Spleen (tissue), 7 donors: ENCODE results near the gene KCNB1.

Experiments
- CTCF ChIP-seq, 11 experiments: fragments of 200-600 bp in 7 of 11; fragments of 450-650 bp in 4 of 11; sonication (generic) in 4 of 11; IDR thresholded peaks in 8 of 11; conservative IDR thresholded peaks in 3 of 11; 1 replicate in 7 of 11; 2 replicates in 4 of 11; pipeline versions ENCODE4 v1.4.0 to v1.8.0; 2016 to 2021; ENCODE audit warnings: antibody characterized with exemption in 11 of 11, inconsistent platforms in 4 of 11, mild to moderate bottlenecking in 1 of 11
- POLR2A ChIP-seq, 3 donors: fragments of 450-650 bp; IDR thresholded peaks; one replicate each; pipeline ENCODE4 v1.5.1; 2017; ENCODE audit warnings: antibody characterized with exemption in 3 of 3, mild to moderate bottlenecking in 1 of 3
- POLR2AphosphoS5 ChIP-seq, 3 donors: sonication (generic); formaldehyde crosslinking; IDR thresholded peaks; one replicate each; pipeline ENCODE4 v1.5.1; 2017; ENCODE audit warnings: antibody characterized with exemption in 3 of 3
- donor health status: DM: no; HTN: no; CAD: no; lungs with moderate emphysema.
- donor health status: DM: no; HTN: no; CAD: no.
- donor health status: DM: no; HTN: no; CAD: no.

GRCh38 chr20:49385465-49385864 is 97.0 kb downstream of the KCNB1 start:
- TF ChIP-seq POLR2A (IDR thresholded peaks at IDR 0.05), result no peak
- TF ChIP-seq CTCF (IDR thresholded peaks at IDR 0.05 in 8 of 11, conservative IDR thresholded peaks at IDR 0.05 in 3 of 11), result no peak
- TF ChIP-seq POLR2AphosphoS5 (IDR thresholded peaks at IDR 0.05), result no peak
